Measurements from ENCODE around the gene ASB1.

Gene ASB1

DNA sequence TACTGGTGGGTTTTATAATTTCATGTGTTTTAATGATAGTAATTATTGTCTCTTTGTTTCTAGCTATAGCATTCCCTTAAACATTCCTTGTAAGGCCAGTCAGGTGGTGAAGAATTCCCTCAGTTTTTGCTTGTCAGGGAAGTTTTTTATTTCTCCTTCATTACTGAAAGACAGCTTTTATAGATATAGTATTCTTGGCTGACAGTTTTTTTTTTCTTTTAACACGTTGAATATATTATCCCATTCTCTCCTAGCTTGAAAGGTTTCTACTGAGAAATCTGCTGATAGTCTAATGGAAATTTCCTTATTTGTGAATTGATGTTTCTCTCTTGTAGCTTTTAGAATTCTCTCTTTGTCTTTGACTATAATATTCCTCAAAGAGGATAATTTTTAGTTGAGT is 46.8 kb downstream of the ASB1 start:
- DNase-seq, result no peak

DNA sequence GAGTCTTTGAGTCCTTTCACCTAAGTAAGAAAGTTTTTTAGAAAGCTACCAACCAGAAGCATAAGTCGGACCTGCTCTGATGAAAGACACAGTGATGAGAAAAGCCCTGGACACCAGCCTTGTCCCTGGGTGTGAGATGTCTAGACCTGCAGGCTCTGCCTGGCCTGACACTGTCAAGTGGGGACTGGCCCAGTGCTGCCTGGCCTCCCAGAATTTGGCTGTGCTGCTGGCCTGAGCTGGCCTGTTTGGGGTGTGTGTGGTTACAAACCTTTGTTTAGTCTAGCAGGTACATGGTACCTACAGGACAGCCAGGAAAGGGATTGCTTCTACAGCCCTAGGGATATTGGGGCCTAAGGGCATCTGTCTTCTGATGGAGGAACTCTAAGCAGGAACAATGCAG is 48.3 kb downstream of the ASB1 start:
- no peak for DNase-seq

DNA sequence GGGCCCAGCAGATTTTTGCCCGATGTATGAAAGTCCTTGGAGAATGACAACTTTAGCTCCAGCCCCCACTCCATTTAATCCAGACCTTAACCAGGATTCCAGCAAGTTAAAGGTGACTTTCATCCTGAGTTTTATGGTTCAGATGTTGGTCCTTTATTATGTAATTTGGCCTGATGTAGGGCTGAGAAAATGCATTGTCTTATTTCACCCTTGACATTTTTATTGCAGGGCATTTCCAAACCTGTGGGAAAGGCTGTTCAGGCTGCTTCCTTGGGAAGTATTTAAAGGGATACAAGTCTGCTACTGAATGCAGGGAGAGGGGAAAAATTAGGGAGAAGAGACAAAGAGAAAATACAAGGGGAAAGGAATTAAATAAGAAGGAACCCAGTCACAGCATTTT is 48.8 kb downstream of the ASB1 start:
- no peak for DNase-seq

DNA sequence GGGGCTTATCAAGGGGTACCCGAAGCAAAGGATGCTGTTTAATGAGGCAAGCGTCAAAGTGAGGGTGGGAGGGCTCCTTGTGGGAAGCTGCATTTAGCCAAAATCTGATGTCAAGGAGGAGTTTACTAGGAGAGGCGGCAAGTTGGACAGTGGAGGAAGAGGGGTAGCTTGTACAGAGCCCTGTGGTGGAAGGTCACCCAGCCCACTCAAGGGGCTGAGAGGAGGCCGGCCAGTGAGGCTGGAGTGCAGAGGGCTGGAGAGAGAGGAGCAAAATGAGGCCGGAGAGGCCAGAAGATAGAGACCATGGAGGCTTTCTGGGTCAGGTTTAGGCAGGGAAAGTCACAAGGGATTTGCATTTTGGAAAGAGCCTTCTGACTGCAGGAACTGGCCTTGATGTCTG is 49.5 kb downstream of the ASB1 start:
- DNase-seq, result no peak

DNA sequence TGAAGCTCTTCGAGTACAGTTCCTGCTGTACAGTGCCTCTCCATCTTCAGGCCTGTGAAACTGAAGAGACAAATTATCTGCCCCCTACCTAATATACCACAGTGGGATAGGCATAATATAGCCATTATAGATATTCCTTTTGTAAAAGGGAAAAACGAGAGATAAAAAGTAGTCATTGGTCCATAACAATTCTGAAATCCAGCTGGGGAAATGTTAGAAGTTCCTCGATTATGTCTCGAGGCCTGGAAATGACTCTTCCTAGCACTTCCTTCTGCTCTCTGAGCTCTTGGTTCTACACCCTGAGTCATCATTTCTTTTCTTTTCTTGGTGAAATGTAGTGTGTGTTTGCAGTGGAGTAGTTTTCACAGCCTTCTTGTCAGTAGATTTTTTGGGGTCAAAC is 51.5 kb downstream of the ASB1 start:
- DNase-seq, result no peak

DNA sequence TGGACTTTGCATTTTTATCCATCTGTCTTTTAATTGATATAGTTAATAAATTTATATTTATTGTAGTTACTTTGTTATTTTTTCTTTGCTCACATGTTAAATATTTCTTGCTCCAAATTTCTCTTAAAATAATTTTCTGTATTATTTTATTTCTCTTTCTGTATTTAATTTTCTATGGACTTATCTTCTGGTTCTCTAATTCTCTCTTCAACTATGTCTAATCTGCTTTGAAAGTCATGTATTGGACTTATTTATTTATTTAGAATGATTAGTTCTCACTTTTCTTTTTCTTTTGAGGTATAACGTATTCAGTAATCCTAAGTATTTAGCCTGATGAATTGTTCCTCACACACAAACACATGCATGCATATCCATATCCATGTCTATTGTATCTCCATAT is 53.1 kb downstream of the ASB1 start:
- DNase-seq, result no peak

DNA sequence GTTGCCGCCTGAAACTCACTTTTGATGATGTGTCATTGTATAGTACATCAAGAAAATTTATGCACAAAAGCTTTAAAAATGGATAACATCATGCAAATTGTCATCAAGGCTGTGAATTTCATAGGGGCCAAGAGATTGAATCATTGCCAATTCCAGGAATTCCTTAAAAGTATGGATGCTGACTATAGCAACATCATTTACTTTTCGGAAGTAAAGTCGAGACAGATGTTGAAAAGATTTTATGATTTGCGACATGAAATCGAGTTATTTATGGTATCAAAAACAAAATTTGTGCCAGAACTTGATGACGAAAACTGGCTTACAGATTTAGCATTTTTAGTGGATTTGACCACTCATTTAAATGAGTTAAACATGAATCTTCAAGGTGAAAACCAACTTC is 56.3 kb downstream of the ASB1 start:
- no peak for DNase-seq

DNA sequence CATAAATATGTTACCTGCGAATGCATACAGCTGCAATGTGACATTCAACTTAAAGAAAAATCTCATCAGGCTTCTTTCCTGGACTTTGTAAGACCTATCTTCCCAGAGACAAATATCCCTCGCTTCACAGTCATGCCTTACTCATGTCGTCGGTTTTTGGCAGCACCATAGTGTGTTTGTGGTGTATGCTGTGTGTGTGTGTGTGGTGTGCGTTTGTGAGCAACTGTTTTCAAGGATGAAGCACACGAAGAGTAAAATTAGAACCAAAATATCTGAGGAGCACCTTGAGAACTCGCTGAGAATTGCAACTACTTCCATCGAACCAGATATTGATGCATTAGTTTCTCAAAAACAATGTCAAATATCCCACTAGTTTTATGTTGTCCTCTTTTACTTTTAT is 56.9 kb downstream of the ASB1 start:
- no peak for DNase-seq

DNA sequence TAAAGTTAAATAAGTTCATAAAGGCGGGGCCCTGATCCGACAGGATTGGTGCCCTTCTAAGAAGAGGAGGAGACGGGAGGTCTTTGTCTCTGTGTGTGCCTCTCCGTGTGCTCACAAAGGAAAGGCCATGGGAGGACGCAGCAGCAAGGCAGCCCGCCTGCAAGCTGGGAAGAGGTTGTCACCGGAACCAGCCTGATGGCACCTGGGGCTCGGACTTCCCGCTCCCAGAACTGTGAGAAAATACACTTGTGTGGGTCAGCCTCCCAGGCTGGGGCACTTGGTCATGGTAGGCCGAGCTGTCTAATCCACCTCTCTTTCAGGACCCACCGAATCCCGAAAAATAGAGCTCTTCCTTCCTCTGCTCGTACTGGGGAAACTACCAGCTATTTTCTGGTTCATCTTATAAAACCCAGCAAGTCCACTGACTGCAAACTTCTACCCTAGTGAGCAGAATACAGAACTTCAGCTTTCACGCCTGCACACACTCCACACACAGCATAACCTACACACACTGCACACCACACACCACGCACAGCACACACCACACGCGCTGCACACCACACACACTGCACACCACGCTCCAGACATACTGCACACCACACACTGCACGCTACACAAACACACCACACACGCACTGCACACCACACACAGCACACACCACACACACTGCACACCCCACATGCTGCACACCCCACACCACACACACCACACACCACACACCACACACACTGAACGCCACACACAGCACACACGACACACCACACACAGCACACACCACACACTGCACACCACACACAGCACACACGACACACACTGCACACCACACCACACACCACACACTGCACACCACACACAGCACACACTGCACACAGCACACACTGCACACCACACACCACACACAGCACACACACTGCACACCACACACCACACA is 58.1 kb downstream of the ASB1 start:
- no peak for DNase-seq

DNA sequence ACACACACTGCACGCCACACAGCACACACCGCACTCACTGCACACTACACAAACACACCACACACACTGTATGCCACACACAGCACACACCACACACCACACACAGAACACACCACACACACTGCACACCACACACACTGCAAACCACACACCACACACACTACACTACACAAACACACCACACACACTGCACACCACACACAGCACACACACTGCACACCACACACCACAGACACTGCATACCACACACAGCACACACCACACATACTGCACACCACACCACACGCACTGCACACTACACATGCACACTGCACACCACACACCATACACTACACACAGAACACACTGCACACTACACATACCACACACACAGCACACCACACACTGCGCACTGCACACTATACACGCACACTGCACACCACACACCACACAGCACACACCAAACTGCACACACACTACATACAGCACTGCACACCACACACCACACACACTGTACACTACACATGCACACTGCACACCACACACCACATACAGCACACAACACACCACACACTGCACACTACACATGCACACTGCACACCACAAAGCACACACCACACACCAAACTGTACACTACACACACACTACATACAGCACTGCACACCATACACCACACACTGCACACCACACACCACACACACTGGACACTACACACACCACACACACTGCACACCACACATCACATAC is 59.6 kb downstream of the ASB1 start:
- DNase-seq, result no peak

DNA sequence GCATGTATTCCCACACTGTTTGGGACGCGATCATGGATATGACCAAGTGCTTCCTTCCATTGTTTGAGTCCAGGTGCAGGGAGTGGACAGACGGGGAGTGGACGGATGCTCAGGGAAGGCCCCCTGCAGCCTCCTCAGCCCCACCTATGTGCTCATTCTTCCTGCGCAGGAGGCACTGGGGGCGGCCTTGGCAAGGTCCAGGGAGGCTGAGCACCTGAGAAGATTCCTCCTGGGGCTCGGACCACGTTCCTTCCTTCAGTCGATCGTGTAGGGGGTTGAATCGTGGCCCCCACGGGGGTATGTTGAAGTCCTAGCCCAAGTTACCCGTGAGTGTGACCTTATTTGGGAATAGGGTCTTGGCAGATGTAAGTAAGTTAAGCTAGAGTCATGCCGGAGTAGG is 60.4 kb downstream of the ASB1 start:
- DNase-seq, result no peak

DNA sequence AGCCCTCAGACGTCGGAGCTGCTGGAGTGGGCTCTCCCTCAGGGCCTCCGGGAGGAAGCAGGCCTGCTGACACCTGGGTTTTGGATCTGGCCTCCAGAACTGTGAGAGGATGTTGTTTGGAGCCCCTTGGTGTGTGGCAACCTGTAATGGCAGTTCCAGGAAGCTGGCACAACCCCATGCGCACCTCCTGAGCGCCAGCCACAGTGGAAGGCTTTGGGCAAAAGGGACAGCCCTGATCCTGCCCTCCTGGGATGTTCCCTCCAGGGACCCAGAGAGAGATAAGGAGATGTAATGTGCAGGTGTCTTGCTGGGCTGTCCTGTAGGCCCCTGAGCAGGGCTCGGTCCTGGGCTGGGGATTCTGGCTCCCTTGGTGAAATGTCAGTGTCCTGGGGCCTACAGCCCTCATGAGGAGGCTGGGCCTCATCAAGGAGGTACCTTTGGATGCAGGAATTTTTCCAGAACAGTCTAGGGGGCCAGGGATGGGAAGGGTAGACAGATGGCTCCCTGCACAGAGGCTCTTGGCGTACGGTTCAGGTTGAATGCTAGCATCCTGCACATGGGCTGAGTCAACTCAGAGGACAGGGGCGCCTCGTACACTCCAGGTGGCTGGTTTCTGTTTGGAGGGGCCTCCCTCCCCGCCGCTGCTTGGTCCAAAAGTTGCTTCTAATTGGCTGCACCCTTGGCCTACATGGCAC is 61.1 kb downstream of the ASB1 start:
- DNase-seq, result no peak

DNA sequence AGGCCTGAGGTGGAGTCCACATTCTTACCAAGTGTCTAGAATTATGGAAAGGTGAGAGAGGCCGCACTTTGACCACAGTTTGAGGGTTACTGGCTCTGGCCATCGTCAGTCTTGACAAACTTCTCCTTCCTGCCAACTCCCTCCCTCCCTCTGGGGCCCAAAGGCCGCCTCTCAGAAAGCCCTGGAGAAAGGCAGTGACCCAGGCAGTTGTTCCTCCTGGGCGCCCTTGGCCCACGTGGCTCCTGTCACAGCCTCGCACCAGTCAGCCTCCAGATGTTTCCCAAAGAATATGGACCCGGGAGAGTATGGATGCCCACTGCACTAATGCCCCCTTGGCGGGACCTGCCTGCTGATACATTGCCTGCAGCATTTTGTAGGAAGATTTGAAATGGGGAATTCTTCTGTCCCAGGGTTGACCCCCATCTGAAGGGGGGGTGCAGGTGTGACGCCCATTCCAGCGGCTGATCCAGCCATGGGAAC is 61.7 kb downstream of the ASB1 start:
- no peak for DNase-seq

DNA sequence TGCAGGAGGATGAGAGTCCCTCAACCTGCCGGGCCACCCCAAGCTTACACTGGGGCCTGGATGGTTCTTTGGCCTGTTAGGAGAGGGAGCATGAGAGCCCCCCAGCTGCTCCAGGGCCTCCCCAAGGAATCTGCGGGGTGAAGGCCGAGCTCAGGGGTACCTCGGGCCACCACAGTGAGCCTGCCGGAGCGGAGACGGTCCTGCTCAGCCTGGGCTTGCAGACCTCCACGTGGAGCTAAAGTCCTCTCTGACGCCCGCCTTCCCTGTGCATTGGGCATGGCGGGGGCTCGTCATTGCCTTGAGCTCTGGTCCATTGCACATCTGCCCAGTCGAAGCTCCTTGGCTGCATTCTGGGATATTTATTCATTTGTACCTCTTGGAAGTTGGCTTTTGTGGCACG is 62.7 kb downstream of the ASB1 start:
- no peak for DNase-seq

DNA sequence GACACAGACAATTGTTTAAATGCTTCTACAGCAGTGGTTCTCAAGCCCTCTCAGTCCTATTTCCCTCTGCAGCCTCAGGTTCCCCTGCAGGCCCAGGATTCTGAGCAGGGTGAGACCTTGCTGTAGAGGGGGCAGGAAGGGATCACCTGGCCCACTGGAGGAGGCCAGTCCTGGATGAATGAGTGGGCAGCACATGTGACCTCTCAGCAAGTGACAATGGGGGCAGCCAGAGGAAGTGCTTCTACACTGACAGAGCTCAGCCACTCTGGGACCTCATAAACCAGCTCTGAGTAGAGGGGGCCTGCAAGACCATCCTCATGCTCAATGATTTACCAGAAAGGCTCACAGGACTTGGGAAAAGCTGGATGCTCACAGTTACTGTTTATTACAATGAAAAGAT is 63.2 kb downstream of the ASB1 start:
- no peak for DNase-seq

DNA sequence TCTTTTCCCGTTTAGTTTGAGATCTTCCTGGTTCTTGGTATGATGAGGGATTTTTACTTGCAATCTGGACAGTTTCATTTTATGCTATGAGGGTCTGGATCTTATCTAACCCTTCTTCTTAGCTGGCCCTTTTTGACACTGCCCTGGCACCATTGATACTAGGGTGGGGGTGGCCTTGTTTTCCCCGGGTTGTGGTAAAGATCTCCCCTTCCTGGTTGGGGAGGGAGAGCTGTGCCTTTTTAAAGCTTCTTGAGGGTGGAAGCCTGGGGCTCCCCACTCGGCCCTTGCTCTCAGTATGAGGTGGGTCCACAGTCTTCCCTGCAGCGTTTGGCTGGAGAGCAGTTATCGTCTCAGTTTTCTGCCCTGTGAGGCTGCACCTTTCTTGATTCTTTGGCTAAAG is 66.1 kb downstream of the ASB1 start:
- DNase-seq, result no peak

DNA sequence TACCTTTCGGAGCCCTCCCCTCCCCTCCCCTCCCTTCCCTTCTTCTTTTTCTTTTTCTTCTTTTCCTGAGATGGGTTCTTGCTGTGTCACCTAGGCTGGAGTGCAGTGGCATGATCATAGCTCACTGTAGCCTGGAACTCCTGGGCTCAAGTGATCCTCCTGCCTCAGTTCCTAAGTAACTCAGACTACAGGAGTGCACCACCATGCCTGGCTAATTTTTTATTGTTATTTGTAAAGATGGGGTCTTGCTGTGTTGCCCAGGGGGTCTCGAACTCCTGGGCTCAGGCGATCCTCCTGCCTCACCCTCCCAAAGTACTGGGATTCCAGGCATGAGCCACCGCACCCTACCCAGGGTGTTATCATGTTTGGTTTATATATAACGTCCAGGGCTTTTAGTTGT is 66.7 kb downstream of the ASB1 start:
- no peak for DNase-seq

DNA sequence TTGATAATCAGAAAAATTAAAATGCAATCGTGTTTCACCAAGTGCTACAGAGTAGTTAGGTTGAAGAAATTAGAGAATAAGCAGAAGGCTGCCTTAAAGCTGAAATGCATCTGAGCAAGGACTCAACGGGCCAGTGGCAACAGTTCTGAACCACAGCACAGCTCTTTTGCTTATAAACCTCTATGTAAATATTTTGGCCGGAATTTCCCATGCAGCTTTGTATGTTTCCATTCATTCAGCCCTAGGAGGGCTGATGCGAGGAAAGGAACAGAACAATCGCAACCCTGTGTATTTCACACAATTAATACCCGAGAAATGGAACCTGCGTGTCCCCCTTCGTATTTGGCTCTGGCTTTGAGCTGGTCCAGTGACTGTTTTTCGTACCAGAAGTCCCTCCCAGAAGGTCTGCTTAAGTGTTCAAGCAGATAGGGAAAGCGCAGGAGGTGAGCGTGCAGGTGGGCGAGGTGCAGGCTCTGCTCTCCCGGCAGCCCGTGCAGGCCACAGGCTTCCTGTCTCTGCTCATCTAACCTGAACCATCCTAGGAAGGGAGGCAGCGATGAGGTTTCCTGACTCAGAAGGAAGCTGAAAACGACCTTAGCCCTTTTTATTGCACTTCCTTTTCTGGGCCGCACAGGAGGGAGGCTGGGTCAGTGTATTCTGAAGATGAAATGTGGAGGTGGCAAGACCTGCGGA is 67.3 kb downstream of the ASB1 start:
- DNase-seq, result no peak

DNA sequence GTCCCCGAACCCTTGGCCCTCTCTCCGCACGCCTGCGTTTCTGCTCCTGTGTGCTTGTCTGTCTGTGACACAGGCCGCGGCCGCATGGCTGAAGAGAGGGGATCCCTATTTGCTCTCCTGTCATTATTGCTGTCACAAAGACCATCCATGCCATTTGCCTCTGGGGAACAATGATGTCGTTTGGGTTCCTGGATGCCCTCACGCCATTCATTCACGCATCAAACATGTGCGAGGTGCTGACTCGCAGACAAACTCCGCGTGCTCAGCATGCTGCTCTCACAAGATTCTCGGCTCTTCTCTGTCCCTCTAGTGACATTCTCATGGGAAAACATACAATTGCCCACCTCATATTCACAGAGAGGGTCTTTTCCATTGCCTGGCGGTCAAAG is 67.8 kb downstream of the ASB1 start:
- no peak for DNase-seq

DNA sequence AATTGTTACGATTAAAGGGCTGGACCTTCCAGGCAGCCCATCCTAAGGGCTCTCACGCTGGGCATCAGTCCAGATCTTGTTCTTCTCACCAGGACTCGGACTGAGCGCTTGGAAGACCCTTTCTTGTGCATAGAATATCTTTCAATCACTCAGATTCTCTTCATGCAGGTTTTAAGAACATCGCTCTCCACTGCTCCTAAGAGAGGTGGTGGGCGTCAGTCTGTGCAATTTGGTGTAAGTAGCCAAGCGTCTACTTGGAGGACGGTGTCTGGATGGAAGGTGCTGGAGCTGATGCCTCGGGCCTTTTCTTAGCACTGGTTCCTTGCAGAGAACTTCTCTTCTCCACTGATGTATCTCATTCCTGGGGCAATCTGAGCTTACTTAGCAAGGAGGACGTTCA is 68.7 kb downstream of the ASB1 start:
- DNase-seq, result no peak

DNA sequence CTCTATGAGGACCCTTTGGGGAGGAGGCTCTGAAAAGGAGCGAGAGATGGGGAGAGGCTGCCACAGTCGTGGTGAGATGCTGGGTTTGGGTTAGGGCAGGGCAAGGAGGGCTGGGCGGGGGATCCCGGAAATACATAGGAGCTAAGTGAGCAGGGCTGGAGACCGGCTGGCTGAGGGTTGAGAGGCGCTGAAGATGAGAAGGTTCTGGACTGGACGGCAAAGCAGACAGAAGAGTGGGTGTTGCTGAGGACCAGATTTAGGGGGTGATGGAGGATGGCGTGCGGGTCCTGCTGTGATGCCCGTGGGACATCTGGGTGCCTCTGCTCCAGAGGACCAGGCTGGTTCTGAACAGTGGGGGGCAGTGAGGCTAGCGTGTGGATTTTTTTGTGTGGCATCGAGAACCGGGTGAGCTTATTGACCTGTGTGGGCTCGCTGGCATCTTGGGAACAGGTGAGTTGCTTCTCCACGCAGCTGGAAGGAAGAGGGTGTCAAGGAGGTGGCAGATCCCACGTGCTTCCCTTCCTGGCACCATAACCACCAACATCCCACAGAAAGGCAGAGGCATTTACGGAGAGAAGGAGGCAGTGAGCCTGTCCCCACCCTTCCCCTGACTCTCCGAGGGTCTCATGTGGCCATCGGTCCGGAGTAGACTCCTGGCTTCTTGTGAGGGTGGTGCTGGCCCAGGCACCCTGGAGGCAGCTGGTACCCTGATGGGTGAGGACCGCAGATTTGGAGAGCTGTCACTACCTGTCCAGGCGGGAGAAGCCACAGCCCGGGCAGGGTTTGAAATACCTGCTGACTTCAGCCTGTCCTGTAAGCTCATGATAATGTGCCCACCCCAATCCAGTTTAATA is 70.3 kb downstream of the ASB1 start:
- no peak for DNase-seq

DNA sequence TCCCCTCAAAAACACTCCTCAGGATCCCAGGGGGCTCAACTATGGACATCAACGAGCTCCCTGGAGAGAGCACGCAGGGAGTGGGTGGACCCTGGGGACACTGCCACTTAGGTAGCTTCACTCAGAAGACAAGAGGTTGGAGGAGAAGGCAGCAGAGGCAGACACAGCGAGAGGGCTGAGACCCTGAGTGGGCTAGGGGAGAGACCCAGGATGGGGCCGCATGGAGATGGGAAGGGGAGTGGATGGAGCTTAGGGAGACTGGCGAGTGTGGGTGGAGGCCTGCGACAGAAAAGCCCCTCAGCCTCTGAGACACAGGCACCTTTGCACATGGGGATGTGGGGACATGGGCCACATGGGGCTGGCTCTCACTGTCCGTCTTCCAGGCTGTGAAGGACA is 70.9 kb downstream of the ASB1 start:
- no peak for DNase-seq
